Lower leg skin (tissue), 4 donors: ENCODE data around the gene EEF1AKMT3. TPM values are rescaled to one million over a fixed set of nuclear protein-coding genes. Genes with fewer than 3 reads are reported as not detected.

ENCODE experiments used
- DNase-seq, 2 donors: peaks; one replicate each; pipeline ENCODE4 v3.0.0-alpha.2; 2019; ENCODE audit warnings: low spot score in 2 of 2
- H3K4me3 ChIP-seq: fragments of 200-600 bp; sonication (generic); 2 replicates; pipeline ENCODE4 v1.5.1; 2017; ENCODE audit warnings: mild to moderate bottlenecking, low read depth; ENCODE audit not compliant: poor library complexity, severe bottlenecking
- POLR2A ChIP-seq, 2 donors: fragments of 450-650 bp; IDR thresholded peaks; one replicate each; pipeline ENCODE4 v1.6.1; 2016 to 2017; ENCODE audit warnings: antibody characterized with exemption in 2 of 2, mild to moderate bottlenecking in 1 of 2, moderate library complexity in 1 of 2
- WGBS, 2 donors: methylation state at CpG; one replicate each; pipeline ENCODE4 v1.1.5; 2018; 5-methylcytosine and 5-hydroxymethylcytosine counted together
- intact Hi-C: fragments of 100-400 bp; cut with DNase I; formaldehyde crosslinking; loops from one replicate; pipeline ENCODE4 v1.15.0; 2023; ENCODE audit warnings: low total_unique reads
- total RNA-seq, 4 donors: library from RNA; depleted of rRNA; stranded (reverse); fragments of >200 nt; gene quantifications; one replicate each; pipeline ENCODE4 v1.1.0, GENCODE V29; 2016
- TF ChIP-seq, protein P1 (sequence below), 3 donors: fragments of 450-650 bp; IDR thresholded peaks; one replicate each; pipeline ENCODE4 v1.5.1; 2016; ENCODE audit warnings: antibody characterized with exemption in 3 of 3, mild to moderate bottlenecking in 3 of 3, moderate library complexity in 2 of 3

EEF1AKMT3 gene
- total RNA-seq, 4 donors from 2014 or later = 6.3 to 13.2 (median 9.9) TPM

DNA sequence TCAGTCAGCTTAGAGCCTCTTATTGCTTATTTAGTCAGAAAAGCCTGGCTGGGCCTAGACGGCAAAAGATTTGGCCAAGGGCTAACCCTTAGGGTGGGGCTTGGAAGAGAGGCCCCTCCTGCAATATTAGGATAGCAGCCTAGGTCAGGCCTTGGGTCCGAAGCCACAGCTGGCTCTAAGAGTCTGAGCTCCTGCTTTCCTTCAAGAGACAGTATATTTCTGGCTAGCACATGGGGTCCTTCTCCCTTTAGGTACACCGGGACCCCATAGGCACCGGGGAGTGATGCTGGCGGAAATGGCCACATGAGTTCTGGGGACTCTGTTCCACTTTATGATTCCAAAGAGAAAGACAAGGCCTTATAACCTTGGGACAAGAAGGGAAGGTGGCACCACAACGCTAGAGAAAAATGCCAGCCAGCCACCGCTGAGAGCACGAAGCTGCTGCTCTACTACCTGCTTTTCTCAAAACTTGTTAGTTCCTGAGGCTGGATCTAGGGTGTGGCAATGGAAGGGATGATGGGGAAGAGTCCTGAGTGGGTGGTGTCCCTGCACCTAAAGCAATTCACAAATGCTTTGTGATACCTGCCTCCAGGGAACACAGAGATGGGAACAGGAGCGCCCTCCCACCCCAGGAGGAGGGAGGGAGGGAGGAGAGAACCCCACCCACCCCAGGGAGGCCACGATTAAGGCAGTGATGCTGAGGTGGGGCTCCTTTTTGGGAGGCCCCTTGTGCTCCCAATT, 49.2 kb downstream of the EEF1AKMT3 start:
- WGBS, 2 donors = 60 to 61% methylated on average over 10 of the region's 10 CpGs

DNA sequence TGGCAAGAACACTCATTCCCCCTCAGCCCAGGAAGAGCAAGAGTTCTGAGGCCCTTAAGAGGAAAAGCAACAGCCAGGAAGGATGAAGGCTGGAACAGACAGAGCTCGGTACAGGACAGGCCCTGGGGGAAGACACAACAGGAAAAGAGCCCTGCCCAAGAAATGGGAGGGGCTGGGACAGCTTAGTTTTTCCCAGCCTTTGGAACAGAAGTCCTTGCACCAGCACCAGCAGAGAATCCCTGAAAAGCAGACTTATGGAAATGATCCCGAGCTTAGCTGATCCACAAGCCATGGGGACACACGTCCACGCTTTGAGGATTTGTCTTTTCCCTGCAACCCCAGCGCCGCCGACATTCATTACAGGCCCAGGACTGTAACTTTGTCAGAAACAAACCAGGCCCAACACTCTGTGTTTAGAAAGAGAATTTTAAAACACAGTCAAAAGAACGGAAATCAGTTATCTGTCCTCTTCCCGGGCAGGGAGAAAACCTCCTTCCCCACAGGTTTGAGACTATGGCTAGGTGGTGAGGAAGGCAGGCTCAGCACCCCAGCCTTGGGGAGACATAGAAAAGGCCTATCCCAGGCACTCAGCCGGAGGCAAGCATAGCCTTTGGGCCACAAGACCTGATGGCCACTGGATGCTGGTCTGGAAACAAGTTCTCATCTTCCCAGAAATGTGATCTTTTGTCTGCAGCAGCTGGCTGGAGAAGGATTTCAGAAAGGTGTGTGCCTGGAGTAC, 50.1 kb downstream of the EEF1AKMT3 start:
- no peak overlapping the region for H3K4me3 ChIP-seq
- no peak for TF ChIP-seq POLR2A (IDR thresholded peaks at IDR 0.05)
- TF ChIP-seq, protein P1, sequence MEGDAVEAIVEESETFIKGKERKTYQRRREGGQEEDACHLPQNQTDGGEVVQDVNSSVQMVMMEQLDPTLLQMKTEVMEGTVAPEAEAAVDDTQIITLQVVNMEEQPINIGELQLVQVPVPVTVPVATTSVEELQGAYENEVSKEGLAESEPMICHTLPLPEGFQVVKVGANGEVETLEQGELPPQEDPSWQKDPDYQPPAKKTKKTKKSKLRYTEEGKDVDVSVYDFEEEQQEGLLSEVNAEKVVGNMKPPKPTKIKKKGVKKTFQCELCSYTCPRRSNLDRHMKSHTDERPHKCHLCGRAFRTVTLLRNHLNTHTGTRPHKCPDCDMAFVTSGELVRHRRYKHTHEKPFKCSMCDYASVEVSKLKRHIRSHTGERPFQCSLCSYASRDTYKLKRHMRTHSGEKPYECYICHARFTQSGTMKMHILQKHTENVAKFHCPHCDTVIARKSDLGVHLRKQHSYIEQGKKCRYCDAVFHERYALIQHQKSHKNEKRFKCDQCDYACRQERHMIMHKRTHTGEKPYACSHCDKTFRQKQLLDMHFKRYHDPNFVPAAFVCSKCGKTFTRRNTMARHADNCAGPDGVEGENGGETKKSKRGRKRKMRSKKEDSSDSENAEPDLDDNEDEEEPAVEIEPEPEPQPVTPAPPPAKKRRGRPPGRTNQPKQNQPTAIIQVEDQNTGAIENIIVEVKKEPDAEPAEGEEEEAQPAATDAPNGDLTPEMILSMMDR (IDR thresholded peaks at IDR 0.05) = no peak
- WGBS, 2 donors = 70 to 78% methylated on average over 10 of the region's 10 CpGs
- no peak for DNase-seq
- intact Hi-C loops = no loop called here

More for the DNA sequence above, 49.2 kb downstream of the EEF1AKMT3 start:
- intact Hi-C loops = no loop called here
- H3K4me3 ChIP-seq = no peak overlapping the region
- DNase-seq = no peak
- TF ChIP-seq POLR2A (IDR thresholded peaks at IDR 0.05) = no peak
- TF ChIP-seq, protein P1 (IDR thresholded peaks at IDR 0.05) = no peak

GRCh38 chr12:57823131-57823907, 50.9 kb downstream of the EEF1AKMT3 start:
- no peak for DNase-seq
- intact Hi-C loops = no loop called here
- 75 to 80% methylated on average over 15 to 17 of the region's 17 CpGs for WGBS, 2 donors
- H3K4me3 ChIP-seq = no peak overlapping the region
- TF ChIP-seq, protein P1 (IDR thresholded peaks at IDR 0.05) = no peak
- no peak for TF ChIP-seq POLR2A (IDR thresholded peaks at IDR 0.05)

GRCh38 chr12:57823908-57824640, 51.7 kb downstream of the EEF1AKMT3 start:
- TF ChIP-seq POLR2A (IDR thresholded peaks at IDR 0.05) = no peak
- no peak for DNase-seq
- H3K4me3 ChIP-seq = no peak overlapping the region
- intact Hi-C loops = no loop called here
- WGBS, 2 donors = 88 to 91% methylated on average over 16 of the region's 18 CpGs

- H3K4me3 ChIP-seq = no peak overlapping the region
- DNase-seq = no peak
- TF ChIP-seq, protein P1 (IDR thresholded peaks at IDR 0.05) = no peak
- no peak for TF ChIP-seq POLR2A (IDR thresholded peaks at IDR 0.05)
- intact Hi-C loops = no loop called here
- WGBS, 2 donors = 90 to 97% methylated on average over 2 of the region's 2 CpGs
Measured at GRCh38 chr12:57825451-57825850, 53.0 kb downstream of the EEF1AKMT3 start.
